CD4-positive, alpha-beta T cell treated with Interleukin-6 for 4 hours (primary cell): ENCODE results near the gene FAM131C.
"Not testable (repeated sequence)": the region's sequence is repeated elsewhere in the genome, so short reads cannot be mapped to it uniquely, and the experiment has no call there.

Experiments used
- DNase-seq: peaks from one replicate; pipeline ENCODE4 v3.0.0-alpha.2; 2020; ENCODE audit warnings: mixed read lengths

The FAM131C gene, protein sequence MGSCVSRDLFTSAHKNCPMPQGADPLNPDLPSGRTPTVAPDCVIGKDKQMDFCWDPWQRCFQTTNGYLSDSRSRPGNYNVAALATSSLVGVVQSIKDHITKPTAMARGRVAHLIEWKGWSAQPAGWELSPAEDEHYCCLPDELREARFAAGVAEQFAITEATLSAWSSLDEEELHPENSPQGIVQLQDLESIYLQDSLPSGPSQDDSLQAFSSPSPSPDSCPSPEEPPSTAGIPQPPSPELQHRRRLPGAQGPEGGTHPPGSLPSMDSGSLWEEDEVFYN

DNA sequence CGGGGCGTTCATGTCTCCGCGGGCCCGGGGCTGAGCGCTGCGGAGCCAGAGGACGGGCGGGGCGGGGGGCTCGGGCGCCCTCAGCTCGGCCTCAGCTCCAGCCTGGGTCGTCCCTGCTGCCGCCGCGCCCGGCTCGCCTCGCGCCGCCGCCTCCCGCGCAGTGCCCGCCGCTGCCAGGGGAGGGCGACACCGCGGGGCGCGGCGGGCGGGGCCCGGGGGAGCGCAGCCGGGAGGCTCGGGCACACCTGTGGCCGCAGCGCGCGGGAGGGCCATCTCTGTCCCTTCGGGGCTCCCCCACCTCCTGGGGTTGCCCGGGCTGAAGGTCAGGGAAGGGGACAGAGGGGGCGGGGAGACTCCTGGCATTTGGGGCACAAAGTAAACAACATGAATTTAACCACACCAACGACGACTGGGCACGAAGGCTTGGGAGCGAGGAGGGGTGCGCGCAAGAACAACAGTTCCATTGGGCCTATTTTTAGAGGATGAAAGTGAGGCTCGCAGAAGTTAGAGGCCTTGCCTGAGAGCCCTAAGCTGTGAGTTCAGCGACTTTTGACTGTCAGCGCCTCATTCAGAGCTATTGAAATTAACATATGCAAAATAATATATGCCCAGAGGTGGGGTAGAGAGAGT lies at the start of gene FAM131C:
FAM131C (minus strand) TSS at position 162 of the 630 bp plus-strand sequence. CDS start 209 bp downstream, outside the sequence.
- DNase-seq, result peak; percentile 48

DNA sequence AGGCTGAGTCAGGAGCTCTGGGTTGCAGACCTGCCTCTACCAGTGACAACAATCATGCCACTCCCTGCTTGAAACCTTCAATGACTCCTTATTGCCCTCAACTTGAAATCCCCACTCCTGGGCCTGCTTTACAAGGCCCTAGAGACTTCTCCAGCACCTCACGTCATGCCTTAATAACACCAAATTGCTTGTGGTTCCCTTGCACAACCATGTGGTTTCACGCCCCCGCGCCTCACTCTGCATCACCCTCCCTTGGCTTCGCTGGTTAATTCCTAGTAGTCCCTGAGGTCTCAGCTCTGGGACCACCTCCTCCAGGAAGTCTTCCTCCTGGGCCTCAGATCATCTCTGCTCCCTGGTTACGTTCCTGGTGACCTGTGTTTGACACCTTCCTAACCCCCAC lies 49.5 kb upstream of the FAM131C start:
- peak; percentile 12 for DNase-seq

DNA sequence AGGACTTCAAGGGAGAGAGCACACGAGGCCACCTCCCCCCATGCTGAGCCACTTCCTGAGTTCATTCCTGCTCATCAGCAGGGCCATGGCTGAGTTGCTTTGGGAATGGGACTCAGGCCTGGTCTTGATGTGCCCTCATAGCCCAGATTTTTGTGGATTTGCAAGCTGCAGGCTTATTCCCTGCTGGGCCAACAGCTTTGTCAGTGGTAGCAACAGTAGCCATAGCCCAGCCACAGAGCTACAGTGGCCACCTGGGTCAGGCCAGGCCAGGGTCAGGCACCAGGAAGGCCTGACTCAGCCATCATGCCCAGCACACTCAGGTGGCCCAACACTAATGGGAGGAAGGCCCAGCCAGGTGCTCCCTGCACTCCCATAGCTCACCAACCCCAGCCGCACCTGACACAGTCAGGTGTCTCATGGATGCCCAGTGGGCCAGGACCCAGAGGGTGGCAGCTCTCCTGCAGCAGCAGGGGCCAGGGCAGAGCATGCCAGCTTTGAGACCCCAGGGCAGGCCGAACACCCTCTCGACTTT lies 49.0 kb upstream of the FAM131C start:
- DNase-seq, result no peak

DNA sequence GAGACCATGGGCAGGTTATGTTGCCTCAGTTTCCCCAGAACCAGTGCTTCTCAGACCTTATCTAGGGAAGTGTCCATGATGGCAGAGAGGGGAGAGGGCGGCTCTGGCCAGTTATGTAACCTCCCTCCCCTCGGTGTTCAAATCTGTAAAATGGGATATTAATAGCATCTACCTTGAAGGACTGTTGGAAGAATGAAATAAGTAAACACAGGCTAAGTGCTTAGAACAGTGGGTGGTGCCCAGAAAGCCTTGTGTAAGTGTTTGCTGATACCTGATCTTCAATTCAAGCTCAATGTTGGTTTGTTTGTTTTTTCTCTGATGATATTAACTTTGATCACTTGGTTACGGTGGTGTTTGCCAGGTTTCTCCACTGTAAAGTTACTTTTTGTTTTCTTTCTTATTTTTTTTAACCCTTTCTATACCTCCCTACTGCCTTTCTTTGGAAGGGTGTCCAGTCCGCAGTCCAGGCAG lies 47.5 kb upstream of the FAM131C start:
- DNase-seq, result no peak

DNA sequence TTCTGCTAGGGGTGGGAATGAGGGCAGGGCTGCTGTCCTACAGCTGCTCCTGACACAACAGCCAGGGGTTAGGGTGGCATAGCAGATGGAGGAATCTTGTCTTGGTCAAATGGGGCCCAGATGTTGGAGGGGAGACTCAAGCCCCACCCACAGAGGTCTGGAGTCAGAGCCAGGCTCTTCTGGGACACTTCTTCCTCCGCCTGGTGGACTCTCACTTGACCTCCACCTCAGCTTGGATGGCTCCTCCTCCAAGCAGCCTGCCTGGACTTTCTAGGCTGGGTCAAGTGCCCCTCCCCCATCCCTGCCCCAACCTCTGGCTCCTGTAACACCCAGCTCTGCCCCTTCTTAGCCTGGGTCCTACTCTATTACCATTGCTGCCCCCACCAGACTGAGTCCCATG lies 47.0 kb upstream of the FAM131C start:
- no peak for DNase-seq

DNA sequence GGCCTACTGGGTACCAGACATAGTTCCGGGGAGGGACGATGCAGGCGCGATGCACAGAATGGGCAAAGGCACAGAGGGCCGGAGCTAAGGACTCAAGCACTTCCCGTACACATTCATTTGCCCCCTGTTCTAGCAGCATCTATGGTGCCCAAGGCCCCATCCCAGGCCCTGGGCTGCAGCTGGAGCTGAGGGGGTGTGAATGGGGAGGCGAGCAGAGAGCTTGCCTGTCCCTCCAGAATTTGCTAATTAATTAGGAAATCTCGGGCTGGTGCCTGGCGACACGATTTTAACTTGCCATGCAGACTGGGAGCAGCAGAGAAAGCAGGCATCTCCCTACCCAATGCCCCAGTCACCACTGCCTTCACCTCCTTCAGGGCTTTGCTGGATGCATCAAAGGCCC lies 46.5 kb upstream of the FAM131C start:
- DNase-seq, result no peak

DNA sequence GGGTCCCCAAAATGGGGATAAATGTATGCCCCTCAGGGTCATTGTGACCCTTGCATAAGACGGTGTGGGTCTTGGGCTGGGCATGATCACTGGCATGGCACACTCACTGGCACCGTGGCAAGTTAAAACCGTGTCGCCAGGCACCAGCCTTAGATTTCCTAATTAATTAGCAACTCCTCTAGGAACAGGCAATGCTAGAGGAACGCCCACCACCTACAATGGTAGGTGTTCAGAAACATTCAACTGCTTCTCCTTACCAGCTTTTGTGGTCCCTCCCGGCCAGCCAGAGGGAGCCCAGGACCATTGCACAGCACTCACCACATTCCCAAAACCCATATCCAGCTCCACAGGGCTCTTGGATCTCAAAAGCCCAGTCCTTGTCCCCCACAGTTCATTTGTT lies 46.1 kb upstream of the FAM131C start:
- DNase-seq, result no peak

DNA sequence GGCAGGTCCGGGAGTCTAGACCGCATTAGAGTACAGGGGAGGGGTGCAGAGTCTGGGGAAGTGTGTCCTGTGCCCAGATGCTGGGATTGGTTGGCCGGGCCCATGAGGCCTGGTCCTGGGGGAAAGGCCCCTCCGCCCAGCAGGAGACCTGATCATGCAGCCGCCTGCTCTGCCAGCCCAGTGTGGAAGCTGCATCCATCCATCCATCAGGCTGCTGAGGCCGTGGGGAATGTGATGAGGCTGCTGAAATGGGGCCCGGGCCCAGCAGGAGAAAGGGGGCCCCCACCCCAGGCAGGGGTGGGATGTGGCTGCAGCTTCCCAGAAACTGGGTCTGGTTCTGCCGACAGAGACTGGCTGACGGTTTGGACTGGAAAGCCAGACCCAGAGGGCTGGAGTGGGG lies 45.3 kb upstream of the FAM131C start:
- DNase-seq, result no peak

DNA sequence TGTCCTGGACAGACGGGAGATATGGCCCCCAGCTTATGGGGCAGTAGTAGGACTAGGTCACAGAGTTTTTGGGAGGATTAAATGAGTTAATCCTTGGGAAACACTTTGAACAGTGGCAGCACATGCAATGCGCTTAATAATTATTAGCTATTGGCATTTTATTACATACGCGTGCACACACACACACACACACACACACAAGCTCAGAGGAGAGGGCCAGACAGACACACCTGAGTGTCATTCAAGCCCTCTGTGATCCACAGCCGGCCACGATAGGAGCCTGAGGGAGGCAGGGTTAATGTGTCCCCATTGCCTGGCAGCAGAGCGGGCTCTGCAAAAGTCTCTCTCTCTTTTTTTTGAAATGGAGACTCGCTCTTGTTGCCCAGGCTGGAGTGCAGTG lies 44.5 kb upstream of the FAM131C start:
- no peak for DNase-seq

DNA sequence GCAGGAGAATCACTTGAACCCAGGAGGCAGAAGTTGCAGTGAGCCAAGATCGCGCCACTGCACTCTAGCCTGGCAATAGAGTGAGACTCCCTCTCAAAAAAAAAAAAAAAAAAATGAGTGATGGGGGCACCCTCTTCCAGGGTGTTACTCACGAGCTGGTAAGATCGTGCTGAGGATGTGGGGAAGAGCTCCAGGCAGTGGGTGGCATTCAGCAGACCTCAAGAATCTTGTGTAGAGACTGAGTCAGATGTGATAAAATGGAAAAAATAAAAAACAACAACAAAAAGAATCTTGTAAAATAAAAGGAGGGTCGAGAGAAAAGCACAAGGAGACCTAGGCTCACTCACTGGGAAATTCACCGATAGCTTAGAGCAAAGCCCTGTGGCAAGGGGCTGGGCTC lies 43.9 kb upstream of the FAM131C start:
- DNase-seq, result no peak

DNA sequence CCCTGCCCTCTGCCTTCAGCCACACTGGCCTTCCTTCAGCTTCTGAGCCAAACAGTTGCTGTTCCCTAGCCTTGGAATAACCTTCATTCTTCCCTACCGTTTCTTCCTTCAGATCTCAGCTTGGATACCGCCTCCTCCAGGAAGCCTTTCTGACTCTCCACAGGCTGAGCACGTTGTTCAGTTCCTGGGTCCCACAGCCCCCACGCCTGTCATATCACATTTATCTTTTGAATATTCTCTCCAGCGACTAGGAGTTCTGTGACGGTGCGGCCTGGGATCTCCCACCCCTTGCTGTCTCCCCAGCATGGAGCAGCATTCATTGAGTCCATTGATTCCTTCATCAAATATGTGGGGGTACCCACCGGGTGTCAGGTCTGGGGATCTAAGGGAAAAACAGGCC lies 43.2 kb upstream of the FAM131C start:
- no peak for DNase-seq

DNA sequence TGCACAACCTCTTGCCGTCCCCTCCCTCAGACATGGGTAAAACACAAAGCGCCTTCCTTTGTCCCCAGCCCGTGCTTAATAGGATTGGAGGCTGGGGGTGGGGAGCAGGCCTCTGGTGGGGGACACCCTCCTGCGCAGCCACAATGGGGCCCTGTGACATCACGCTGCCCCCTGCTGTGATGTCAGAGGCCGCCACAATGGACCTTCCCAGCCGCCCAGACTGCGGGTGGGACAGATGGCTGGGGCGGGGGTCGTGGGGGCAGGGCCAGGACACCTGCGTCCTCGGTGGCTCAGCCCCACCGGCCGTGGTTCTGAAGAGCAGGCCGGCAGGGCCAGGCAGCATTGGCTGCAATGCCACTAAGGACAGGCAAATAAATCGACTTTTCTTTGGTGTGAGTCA lies 42.6 kb upstream of the FAM131C start:
- no peak for DNase-seq

DNA sequence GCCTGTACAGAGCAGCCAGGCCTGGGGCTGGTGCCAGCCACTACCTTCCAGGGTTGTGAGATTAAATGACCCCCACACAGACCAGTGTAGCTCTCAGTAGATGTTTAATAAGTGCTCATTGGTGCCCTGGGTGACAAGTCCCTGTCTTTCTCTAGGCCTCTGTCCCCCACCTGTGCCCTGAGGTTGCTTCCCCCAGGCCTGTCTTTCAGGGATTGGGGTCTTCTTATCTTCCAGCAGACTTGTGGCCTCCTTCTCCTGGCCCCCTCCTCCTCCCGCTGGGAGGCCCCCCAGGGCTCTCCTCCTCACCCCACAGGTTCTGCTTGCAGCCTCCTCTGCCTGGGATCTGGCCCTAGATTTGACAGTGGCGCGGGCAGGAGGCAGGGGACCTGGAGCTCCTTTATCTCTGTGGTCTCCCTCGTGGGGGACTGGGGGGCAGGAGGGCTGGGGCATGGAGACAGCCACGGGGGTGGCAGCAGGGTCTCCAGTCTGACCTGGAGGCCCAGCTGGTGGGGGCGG lies 42.1 kb upstream of the FAM131C start:
- no peak for DNase-seq

DNA sequence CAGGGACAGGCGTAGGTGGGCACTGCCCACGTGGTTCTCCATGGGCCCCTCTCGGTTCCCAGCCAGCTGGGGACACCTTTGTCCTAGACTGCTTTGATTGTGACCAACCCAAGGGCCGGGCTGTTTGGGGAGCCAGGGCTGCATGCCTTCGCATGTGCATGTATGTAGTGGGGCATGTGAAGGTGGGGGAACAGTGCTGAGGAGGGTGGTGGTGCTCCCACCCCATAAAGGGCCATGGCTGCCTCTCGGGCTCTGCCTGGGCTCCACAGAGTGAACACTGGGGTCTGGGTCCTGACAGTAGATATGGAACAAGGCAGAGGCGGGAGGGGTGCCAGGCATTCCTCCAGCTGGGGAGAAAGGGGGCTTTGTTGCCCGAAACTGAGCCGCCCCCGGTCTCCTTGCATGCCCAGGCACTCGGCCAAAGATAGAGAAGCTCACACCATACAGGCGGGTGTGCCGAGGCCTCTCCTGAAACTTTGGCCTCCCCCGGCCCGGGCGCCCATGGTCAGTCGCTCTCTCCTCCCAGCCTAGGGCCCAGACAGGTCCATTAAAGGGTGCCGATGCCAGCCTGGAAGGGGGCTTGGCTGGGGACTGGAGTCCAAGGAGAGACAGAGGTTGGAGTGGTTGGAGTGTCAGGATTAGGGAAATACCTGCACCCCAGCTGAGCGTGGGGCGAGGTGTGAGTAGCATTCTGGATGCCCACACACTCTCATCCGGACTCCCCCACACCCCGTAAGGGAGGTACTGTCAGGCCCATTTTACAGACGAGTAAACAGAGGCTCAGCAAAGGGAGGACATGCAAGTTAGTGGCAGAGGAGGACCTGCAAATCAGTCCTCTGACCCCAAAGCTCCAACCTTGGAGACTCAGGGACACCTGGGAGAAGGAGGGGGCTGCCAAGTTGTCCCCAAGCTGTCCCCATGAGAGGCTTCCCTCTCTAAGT lies 41.3 kb upstream of the FAM131C start:
- no peak for DNase-seq

DNA sequence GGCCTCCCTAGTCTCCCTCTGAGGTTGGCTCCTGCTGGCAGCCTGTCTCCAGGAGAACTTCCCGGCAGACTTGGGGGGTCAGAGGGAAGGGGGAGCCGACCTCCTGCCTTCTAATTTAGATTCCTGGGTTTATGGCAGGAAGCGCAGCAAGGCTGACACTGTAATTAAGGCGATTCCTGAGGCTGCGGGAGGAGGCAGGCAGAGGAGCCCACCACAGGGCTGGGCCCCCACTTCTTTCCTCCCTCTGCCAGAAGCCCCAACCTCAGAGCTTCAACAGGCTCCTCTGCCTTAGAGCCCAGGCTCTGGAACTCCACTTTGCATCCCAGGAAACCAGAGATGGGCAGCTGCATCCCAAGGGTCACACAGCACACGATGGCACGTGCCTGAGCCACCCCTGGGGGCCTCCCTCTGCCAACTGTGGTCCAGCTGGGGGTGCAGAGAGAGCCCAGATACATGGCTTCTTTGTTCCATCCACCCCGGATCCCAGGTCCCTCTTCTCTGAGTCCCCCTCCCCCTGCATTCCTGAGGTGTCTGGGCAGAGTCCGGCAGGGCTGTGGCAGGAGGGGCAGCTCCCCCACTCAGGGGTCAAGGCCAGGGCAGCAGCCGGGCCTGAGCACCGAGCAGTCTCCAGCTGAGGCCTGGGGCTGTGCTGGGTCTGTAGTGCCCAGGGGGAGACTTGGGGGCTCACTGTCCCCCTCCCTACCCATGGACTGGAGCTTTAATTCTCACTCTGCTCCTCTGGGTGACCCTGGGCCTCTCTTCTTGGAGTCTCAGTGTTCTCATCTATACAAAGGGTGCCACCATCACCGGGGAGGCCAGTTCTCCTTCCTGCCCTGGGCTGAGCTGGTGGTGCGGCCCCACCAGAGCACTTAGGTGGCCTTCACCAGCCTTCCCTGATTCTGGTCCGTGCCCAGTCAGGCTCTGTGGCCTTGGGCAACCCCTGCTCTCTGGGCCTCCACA lies 39.4 kb upstream of the FAM131C start:
- DNase-seq, result no peak

DNA sequence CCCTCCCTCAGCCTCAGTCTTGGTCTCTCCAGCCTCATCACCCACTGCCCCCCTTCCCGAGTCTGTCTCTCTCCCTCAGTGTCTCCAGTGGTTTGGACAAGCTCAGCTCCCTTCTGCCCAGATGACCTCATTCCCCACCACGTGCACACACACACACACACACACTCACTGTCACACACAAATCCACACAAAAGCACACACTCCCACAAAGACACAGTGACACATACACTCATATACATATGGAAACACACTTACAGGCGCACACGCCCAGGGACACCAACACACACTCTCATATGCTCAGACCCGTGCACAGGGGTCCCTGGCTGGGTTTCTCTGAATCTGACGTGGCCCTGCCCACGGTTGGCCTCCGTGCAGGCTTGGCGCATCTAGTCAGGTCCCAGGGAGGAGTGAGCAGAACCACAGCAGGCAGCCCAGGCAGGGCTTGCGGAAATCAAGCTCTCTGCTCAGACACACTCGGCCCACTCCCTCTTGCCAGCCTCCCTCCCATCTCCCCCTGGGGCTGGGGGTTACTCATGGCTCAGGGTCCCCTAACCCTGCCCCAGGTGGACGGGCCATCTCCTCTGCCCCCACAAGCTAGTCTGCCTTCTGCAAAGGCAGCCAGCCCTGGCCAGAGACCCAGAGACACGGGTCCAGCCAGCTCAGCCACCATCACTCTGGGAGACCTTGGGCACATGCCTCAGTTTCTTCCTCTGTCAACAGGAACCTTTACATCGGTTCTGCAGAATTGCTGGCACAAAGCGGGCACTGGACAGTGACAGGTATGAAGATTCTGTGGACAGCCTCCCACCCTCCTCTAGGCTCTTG lies 38.5 kb upstream of the FAM131C start:
- DNase-seq, result no peak

DNA sequence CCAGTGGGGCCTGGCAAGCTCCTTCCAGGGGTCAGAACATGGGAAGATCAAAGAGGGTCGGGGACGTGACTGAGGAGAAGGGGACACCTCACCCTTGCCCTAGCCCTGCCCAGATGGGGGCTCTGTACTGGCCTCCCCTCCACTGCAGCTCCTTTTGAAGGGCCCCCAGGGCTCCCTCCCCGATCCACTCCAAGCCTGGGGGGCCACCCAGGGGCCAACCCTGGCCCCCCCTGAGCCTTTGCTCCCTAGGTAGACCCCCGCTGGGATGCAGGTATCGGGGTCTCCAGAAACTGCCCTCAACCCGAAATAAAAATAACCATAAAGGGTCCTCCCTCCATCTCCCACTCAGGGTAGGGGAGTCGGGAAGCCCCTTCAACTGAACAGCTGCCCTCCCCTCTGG lies 37.4 kb upstream of the FAM131C start:
- no peak for DNase-seq

DNA sequence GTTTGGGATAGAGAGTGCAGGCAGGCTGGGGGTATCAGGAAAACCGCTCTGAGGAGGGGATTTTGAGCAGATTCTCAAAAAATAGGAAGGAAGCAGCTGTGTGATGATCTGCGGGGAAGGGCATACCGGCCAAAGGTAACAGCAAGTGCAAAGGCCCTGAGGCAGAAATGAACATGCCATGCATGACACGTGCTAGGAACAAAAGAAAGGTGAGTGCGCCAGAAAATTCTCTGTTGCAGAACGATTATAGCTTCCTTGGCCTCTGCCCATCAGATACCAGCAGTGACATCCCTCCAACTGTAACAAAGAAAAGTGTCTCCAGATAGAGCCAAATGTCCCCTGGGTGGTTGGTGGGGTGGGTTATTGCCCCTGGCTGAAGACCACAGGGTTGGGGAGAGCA lies 37.0 kb upstream of the FAM131C start:
- DNase-seq, result no peak

DNA sequence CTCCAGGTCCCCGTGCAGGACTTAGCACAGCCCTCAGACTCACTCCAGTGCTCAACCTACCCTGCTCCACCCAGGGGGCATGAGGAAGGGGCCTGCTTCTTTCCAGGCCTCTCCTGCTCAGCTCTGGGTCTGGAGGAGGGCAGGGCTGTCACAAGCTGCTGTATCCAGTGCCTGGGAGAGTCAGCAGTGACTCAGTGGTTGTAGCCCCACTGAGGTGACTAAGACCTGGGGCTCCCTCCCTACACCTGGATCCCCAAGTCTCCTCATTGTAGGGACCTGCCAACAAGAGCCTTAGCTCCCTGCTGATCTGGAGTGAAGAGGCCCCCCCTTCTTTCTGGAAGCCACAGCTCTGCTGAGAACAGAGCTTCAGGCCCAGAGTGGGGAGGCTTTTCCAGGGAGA lies 36.1 kb upstream of the FAM131C start:
- no peak for DNase-seq

DNA sequence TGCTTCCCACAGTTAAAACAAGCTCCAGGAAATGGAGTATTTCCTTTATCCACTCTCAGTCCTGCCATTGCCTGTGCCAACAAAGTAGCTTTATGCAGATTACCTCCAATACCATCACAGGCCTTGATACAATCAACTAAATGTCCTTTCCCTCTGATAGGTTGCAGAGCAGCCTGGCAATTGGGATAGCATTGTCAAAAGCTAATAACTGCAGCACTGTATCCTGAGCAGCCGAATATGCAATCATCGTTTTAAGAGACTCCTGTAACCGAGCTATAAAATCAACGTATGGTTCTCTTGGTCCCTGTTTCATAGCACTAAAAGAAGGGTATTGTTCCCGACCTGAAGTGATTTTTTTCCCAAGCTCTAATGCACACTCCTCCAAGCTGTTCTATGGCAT lies 33.6 kb upstream of the FAM131C start:
- DNase-seq, result not testable (repeated sequence)

DNA sequence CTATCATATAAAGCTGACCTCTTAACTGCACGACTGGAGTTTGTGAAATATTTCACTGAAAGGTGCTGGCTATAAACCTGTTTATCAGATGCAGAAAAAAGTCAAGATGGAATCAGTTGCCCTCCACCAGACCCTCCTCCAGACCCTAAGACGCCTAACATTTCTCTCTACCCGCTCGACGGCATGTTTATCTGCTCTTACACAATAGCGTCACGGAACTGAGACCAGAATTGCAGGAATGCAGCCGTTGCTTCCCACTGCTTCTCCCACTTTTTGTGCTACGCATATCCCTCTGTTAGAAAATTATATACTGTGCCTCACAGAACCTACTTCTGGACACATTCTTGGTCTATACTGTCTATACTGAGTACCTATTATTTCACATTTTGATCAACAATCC lies 28.2 kb upstream of the FAM131C start:
- DNase-seq, result no peak
